ENCODE results near the gene NFYB.
"Not testable (repeated sequence)": the region's sequence is repeated elsewhere in the genome, so short reads cannot be mapped to it uniquely, and the experiment has no call there.

NFYB gene

GRCh38 chr12:104121001-104121400 lies 17.0 kb downstream of the NFYB start:
- peak; percentile 39 for DNase-seq (ENCODE audit: low read depth)
- H3K4me3 ChIP-seq (ENCODE audit: low read length) = no peak overlapping the region
- TF ChIP-seq CTCF (IDR thresholded peaks at IDR 0.05; ENCODE audit: insufficient read depth, low read depth, low read length, missing control alignments) = no peak

GRCh38 chr12:104115587-104115975 lies 22.4 kb downstream of the NFYB start:
- DNase-seq (ENCODE audit: low read depth) = no peak
- no peak for TF ChIP-seq CTCF (IDR thresholded peaks at IDR 0.05; ENCODE audit: insufficient read depth, low read depth, low read length, missing control alignments)
- no peak overlapping the region for H3K4me3 ChIP-seq (ENCODE audit: low read length)

GRCh38 chr12:104114834-104115586 lies 23.0 kb downstream of the NFYB start:
- not testable (repeated sequence) for H3K4me3 ChIP-seq (ENCODE audit: low read length); DNase-seq (ENCODE audit: low read depth)

GRCh38 chr12:104109446-104110271 lies 28.4 kb downstream of the NFYB start:
- DNase-seq (ENCODE audit: low read depth) = no peak
- H3K4me3 ChIP-seq (ENCODE audit: low read length) = no peak overlapping the region
- no peak for TF ChIP-seq CTCF (IDR thresholded peaks at IDR 0.05; ENCODE audit: insufficient read depth, low read depth, low read length, missing control alignments)

GRCh38 chr12:104108755-104109445 lies 29.1 kb downstream of the NFYB start:
- peak; percentile 99 for TF ChIP-seq CTCF (IDR thresholded peaks at IDR 0.05; ENCODE audit: insufficient read depth, low read depth, low read length, missing control alignments)
- peak; percentile 87 for DNase-seq (ENCODE audit: low read depth)

GRCh38 chr12:104106965-104107364 lies 31.0 kb downstream of the NFYB start:
- no peak overlapping the region for H3K4me3 ChIP-seq (ENCODE audit: low read length)
- TF ChIP-seq CTCF (IDR thresholded peaks at IDR 0.05; ENCODE audit: insufficient read depth, low read depth, low read length, missing control alignments) = no peak
- no peak for DNase-seq (ENCODE audit: low read depth)

More at GRCh38 chr12:104108755-104109445, 29.1 kb downstream of the NFYB start:
- H3K4me3 ChIP-seq (ENCODE audit: low read length) = no peak overlapping the region

GRCh38 chr12:104105461-104105860 lies 32.5 kb downstream of the NFYB start:
- DNase-seq (ENCODE audit: low read depth) = no peak
- no peak for TF ChIP-seq CTCF (IDR thresholded peaks at IDR 0.05; ENCODE audit: insufficient read depth, low read depth, low read length, missing control alignments)
- no peak overlapping the region for H3K4me3 ChIP-seq (ENCODE audit: low read length)

Data from epithelial cell of esophagus (primary cell).